ENCODE data around the gene MSN.
"Not testable (repeated sequence)": the region's sequence is repeated elsewhere in the genome, so short reads cannot be mapped to it uniquely, and the experiment has no call there.

MSN gene

GRCh38 chrX:65720381-65720964 is 53.0 kb downstream of the MSN start:
- no peak for DNase-seq

DNA sequence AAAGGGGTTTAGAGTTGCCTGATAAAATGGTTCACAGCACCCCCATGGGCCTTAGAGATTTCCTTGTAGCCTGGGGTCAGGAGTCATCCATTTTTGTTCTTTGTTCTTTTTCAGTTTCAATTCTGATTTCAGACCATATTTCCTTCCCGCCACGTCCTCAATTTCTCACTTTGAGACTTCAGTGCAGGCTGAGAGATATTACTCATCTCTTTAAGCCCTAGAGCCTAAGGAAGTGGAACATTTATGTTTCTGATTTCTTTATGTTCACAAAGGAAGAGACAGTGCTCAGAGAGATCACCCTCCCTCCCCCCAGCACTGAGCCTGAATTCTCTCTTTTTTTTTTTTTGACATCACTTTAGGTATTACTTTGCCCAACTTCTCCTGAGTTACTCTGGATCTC is 56.3 kb downstream of the MSN start:
- peak; percentile 15 for DNase-seq

DNA sequence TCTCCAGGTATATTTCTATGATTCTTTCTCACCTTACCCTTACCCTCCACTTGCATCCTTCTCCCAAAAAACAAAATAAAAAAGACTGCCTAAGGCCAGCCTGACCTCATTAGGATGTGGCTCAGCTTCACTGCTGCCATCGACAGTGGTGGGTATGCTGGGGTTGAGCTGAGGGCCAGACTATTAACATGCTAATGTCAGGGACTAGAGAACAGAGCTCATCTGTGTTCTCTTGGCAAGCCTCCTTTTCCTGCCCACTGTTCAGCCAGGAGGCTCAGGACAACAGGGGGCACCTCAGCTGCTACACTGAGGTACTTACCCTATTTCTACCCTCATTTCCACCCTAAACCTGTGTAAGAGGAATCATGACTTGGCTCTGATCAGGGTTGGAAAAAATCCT is 59.3 kb downstream of the MSN start:
- DNase-seq: no peak

- DNase-seq: no peak
Measured at GRCh38 chrX:65731684-65732289, 64.3 kb downstream of the MSN start.

GRCh38 chrX:65740909-65741308 is 73.5 kb downstream of the MSN start:
- DNase-seq: no peak

DNA sequence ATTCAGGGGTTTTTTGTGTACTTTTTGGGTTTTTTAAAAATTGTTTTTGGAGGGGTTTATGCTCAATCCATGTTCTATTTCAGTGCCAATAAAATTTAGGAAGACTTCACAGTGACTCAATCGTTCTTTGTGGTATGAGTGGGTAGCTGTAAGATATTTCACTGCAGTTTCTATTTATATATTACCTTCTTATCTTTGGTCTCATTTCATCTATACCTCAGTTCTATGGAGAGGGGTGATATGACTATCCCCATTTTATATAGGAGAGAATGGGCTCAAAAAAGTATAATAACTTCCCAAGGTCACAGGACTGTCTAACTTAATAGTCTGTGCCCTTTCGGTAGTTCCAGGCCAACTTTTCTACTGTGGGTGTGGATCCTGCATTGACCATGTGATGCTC is 74.4 kb downstream of the MSN start:
- no peak for DNase-seq

- DNase-seq: no peak
Measured at GRCh38 chrX:65744965-65745364, 77.5 kb downstream of the MSN start.

GRCh38 chrX:65745427-65745826 is 78.0 kb downstream of the MSN start:
- DNase-seq: no peak

DNA sequence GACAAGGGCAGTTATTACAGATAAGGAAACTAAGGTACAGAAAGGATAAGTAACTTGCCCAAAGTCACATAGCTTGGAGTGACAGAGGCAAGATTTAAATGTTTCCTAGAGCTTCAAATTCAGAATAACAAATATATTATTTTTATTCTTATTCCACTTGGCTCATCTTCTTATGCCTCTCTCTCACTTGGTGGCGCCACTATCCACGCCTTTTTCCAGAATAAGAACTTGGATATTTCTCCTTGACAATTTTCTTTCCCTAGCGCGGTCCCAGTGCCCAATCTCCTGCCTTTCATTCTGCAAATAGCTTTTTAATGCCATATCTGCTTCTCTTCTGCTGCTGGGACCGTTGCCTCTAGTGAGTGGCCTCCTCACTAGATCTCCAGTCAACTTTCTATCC is 78.5 kb downstream of the MSN start:
- DNase-seq: no peak

DNA sequence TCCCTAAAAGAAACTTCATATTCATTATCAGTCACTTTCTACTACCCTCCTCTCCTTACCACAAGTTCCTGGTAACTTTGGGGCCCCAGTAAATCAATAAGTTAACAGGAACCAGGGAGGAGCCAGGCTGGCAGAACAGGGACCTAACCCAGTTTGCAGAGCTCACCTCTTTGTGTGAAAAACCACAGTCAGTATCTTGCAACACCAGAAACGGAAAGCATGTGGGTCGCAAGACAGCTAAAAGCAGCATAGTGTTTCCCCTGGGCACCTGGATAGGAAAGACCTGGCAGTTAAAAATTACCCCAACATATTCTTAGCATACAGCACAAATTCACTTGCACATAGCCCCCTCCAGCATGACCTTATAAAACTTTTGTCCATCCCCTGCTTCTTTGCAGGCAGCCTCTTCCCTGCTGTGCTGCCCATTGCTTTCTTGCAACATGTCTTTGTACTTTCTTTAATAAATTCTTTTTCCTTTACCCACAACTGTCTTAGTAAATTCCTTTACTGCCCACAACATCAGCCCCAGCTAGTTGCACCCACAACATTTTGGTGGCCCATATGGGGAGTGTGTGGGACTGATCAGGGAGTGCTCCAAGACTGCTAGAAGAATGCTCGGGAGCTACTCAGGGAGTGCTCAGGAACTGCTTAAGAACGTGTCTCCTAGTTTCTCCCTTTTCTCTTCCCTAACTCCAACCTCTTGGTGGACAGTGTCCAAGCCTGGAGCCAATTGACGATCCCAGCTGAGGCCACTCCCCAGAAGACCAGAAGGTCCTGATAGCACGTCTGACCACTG is 83.4 kb downstream of the MSN start:
- DNase-seq: peak; percentile 5

GRCh38 chrX:65751519-65751918 is 84.1 kb downstream of the MSN start:
- DNase-seq: no peak

DNA sequence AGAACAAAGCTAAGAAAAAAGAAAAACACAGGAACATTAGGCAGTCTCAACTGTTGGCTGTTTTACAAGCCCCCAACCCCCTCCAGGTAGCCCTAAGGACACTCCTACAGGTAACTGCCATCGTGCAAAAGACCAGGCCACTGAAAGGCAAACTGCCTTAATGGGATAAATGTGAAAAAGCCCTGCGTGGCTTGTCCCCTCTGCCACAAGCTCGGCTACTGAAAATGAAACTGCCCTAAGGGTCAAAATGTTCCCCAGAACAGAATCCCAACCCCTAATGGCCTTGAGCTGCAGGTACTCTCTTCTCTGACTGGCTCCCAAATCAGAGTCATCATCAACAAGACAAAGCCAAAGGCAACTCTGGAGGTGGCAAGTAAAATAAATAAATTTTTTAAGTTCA is 84.8 kb downstream of the MSN start:
- no peak for DNase-seq

- DNase-seq: no peak
Measured at GRCh38 chrX:65755786-65756185, 88.3 kb downstream of the MSN start.

GRCh38 chrX:65757943-65758342 is 90.5 kb downstream of the MSN start:
- DNase-seq: no peak

DNA sequence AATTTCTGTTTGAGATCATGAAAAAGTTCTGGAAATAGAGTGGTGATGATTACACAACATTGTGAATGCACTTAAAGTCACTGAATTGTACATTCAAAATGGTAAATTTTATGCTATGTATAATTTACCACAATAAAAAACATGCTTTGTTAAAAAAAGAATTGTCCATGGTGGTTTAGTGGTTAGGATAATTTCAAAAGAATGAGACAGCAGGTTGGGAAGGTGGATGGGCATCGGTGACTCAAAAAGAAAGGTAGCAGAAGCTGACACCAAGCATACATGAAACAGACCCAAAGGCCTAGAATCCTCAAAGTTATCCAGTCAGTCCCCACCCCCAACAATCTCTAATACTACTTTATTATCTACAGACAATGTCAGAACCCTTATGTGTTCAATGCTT is 91.1 kb downstream of the MSN start:
- DNase-seq: no peak

DNA sequence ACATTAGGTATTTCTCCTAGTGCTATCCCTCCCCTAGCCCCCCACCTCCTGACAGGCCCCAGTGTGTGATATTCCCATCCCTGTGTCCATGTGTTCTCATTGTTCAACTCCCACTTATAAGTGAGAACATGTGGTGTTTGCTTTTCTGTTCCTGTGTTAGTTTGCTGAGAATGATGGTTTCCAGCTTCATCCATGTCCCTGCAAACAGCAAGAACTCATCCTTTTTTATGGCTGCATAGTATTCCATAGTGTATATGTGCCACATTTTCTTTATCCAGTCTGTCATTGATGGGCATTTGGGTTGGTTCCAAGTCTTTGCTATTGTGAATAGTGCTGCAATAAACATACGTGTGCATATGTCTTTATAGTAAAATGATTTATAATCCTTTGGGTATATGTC is 92.1 kb downstream of the MSN start:
- DNase-seq: not testable (repeated sequence)

- DNase-seq: no peak
Measured at GRCh38 chrX:65769564-65770292, 102.3 kb downstream of the MSN start.

DNA sequence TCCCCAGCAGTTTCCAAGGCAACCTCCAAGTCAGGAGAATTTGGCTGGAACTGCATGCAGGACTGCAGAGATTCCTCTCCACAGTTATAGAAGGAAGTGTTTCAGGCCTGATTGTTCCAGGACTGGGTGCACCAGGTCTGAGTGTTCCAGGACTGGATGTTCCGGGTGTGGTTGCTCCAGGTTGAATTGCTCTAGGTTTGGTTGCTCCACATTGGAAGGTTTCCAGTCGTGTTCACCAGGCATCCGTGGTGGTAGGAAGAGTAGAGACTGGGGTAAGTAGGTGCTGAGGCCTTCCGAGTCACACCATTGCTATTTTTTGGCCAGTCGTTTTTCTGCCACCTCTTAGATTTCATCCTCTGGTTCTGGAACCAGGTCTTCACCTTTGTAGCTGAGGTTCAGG is 105.4 kb downstream of the MSN start:
- DNase-seq: no peak

DNA sequence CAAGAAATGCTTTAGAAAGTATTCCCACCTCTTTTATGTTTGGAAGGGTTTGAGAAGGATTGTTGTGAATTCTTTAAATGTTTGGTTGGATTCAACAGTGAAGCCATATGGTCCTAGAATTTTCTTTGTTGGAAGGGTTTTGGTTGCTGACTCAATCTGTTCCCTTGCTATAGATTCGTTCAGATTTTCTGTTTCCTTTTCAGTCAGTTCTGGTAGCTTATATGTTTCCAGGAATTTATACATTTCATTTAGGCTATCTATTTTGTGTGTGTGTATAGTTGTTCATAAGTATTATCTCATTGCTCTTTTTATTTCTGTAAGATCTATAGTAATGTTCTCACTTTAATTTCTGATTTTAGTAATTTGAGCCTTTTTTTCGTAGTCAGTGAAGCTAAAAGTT is 114.4 kb downstream of the MSN start:
- no peak for DNase-seq

- DNase-seq: no peak
Measured at GRCh38 chrX:65783746-65784145, 116.3 kb downstream of the MSN start.

Measured in stimulated activated CD4-positive, alpha-beta T cell treated with anti-CD3 and anti-CD28 coated beads, Interleukin-4, amount 100 ng/mL, for 1 hour (primary cell).